IPS-NIHi11 (cell line): ENCODE results near the gene ANKRD31.
"Not testable (repeated sequence)": the region's sequence is repeated elsewhere in the genome, so short reads cannot be mapped to it uniquely, and the experiment has no call there.

Experiments
- DNase-seq: peaks from one replicate; pipeline ENCODE4 v3.0.0; 2012; ENCODE audit warnings: mixed read lengths, low spot score

ANKRD31 gene, protein sequence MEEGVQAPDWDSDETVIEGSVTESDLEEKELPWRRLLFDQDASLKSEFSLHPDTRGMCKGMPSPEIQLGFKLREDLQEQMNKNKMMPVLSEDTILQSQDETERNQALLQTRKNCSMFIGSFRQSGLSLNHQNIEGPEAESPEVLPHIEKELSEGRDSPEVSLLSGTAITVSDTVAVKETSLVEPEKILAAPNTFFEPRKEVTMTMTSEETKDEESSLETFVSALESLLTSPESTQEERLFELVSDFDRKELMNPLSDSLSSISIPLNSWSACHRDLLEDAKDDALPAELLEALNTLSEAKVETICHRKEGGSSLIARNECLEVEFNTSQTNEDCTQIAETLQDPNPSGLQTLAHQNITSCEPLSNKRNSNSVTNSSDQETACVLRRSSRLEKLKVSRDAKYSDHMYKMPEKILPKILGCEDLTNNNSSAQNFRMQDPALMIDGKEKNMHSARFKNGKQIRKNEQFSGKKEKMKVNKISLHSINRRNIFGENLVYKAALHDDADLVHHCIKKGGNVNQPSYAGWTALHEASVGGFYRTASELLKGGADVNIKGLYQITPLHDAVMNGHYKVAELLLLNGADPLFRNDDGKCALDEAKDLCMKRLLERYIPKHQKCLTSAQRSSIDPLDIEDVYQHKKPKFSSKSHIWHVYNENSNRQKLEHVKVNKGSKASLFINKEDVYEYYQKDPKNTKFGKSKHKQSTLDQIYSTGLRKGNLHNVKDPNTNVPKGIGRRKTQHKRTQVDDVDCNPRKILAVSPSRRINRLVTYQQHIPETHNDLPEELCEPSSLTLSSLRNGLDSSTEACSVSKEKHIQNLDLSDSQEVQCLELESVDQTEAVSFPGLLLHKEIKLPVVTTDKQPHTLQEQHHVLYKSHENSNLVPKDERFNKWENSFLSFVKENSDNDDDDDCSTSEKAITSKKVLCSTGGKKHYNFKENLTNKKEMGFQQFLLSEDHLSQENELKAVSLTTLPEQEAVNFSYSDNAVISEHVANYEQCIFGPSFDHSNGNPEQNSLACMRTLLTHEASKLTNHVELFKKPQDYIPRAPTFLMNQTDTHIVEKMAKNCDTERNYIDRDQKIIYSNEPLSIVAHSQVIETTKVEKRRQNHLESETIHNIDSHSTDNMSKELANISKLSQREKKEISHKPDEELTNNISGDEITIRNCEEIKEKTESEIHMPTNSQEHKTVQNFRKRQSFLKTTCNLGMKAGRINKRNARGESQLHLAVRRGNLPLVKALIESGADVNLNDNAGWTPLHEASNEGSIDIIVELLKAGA (N-terminal part only)

DNA sequence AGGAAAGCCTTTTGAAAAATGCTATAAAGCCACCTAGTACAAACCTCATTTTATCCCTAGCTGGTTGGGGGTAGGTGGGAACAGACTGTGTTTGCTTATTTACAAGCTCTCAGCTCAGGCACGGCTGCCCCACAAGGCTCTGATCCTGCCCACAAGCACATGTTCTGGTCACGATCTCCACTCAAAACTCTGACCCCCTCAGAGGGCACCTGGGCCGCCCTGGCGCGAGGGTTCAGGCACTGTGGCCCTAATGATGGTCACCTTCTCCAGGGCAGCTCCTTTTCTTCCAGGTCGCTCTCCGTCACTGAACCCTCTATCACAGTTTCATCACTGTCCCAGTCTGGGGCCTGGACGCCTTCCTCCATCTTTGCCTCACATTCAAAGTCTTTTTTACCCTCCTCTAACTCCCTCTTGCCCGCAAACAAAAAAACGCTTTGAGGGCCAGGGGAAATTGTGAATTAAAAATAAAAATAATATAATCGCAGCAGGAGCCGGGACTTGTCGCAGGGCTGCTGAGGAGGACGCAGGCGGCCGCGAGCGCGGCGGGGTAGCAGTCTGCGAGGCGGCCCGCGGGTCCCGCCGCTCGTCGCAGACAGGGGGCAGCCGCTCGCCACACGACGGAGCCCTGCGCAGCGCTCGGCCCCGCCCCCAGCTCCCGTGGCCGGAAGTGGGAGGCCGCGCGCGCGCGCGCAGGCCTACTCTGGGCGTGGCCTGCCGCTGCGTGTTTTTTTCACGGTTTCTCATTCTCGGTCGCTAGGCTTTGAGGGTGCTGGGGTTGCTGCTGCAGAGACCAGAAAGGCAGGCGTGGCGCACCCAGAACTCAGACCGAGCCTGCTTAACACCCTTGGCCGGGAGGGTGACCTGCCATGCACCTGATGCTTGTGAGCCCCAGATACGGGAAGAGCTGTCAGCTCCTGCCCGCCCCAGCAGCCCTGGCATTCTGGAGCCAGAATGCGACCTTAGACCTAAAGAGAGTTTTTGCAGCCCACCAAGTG, at the start of gene ANKRD31:
ANKRD31 (minus strand) TSS at position 557 of the 995 bp plus-strand sequence; CDS start at position 365, 192 bp downstream.
- DNase-seq, result peak; percentile 93

DNA sequence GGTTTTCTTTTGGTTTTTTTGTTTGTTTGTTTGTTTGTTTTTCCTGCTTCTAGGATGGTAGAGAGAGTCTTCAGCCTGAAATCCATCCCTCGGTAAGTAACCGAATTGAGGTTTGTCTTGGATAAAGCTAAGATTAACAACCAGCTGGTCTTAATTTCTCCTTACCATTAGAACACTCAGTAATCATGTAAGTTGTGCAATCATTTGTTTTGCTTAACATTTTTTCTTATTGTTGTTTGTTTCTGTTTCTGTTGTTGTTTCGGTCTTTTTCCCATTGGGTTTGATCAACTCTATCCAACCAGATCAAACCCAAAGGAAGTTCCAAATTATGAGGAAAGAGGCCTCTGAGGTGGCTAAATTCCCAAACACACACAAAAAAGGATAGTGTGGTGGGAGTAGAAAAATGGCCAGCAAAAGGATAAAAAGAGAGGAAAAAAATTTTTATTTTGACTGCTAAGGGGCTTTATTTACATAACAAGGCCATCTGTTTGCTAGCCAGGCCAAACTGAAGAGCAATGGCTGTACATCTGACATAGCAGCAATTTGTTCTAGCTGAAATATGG, 49.6 kb upstream of the ANKRD31 start:
- no peak for DNase-seq

DNA sequence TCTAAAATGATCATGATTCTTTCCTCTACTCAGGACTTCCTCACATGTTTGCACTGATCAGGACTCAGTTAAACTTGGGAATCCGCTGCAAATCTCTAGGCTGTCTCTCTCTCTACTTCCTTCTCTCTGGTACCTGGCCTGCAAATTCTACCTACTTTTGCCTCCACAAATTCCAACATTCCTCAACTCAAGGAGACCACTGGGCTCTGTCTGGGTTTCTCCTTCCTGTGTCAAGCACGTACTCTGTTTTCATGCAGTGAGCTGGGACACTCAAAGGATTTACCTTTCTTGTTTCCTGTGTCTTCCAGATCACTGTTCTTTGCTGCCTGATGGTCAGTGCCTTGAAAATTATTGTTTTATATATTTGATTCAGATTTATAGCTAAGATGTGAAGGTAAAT, 45.9 kb upstream of the ANKRD31 start:
- no peak for DNase-seq

DNA sequence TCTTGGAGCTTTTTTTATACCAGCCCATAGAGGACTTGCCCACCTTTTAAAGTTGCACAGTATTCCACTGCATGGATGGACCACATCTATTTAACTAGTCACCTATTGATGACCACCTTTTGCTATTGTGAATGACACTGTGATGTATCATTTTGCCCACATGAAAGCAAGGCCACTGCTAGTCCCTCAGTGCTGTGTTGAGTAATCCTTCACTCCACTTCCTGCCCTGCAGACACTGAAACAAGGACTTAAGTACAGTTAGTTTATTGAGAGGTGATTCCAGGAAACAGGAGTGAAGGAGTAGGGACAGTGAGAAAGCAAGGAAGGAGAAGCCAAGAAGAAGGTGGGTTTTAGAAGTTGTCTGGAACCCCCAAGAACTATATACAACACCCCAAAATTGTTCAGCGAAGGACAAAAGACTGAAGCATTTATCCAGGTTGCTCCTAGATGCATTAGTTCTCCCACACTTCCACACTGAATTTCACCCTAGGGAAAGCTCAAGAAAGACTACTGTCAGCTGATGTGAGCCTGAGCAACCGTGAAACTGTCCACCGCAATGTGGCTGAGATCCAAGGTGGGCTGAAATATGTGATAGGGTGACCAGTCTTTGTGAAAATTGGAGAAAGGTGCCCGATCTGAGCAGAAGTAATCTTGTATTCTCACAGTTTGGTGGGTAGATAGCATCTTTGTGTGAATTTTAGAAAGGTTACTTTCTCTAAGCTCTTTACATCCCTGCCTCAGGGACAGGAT, 45.2 kb upstream of the ANKRD31 start:
- no peak for DNase-seq

DNA sequence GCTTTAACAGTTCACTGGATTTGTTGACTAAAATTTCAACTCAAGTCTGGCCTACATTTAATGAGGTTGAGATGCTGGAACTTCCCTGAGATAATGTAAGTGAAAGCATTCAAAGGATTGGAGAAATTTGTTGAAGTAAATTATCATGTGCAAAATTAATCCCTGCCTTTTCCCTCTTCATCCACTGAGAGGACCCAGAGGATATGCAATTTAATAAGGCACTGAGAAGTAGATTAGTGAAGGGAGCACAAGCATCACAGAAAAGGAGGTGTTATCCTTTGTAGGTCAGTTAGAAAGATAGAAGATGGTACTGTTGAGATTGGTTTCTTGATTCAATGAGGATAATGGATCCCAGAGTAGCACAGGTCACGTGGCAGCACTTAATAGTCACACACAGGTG, 42.6 kb upstream of the ANKRD31 start:
- no peak for DNase-seq

DNA sequence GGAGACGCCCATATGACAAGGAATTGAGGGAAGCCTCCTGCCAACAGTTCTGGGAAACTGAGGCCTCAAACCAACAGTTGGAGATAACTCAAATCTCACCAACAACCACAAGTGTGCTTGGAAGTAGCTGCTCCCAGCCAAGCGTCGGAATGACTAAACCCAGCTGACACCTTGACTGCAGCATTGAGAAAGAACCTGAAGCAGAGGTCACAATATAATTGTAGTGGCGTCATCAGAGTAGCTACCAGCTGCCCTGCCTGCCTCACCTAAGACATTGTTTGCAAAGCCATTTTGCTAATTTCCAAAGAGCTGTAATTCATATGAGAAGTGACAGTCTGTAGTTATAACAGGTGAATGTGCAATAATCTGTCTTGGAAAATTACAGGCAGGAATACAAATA, 40.8 kb upstream of the ANKRD31 start:
- DNase-seq, result no peak

DNA sequence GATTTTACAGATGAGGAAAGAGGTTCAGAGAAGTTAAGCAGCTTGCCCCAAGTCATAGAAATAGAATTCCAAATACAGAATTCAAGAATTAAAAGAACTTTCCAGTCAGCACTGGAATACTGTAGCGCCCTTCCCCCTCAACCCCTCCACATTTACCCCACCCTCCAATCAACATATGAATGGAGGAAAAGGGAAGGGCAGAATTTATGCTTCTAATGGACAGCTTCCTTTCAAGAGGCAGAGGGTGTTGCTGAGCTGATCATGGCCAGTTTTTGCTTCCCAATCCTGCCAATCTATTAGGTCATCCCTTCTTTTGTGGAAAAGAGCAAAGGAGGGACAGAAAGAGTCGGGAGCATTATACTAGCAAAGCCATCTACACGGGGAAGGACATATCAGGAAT, 39.1 kb upstream of the ANKRD31 start:
- peak; percentile 51 for DNase-seq

DNA sequence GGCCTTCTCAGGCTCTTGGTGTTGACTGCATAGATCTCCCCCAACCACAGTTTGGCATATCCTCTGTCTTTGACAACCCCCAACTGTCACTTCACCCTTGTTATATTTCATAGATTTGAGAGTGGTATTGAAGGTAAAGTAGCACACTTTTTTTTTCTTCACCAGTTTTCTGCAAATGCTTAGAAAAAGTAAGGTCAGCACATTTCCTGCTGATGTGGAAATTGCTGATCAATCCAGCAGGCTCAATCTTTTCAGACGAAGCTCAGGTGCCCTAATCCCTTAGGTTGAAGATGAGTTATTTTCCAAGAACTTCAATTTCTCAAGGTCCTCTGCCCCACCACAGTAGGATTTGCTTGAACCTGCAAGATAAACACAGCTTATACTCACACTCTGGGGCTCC, 38.5 kb upstream of the ANKRD31 start:
- DNase-seq, result no peak

DNA sequence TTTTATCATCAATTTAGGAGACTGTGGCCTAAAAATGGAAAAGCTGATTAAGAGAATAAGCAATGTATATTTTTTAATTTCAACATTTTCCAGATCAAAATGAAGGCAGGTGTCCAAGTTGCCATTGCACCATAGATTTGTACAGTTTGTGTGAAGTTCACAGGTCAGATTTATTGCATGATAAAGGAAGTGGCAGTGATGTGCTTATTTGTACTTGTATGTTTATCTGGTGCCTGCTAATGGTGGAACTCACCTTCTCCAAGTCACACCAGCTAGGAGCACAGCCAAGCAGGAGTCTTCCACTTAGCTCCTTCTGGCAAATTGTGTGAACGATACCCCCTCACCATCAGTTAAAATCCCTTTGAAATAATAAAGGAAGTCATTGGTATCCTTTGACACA, 37.8 kb upstream of the ANKRD31 start:
- DNase-seq, result no peak

DNA sequence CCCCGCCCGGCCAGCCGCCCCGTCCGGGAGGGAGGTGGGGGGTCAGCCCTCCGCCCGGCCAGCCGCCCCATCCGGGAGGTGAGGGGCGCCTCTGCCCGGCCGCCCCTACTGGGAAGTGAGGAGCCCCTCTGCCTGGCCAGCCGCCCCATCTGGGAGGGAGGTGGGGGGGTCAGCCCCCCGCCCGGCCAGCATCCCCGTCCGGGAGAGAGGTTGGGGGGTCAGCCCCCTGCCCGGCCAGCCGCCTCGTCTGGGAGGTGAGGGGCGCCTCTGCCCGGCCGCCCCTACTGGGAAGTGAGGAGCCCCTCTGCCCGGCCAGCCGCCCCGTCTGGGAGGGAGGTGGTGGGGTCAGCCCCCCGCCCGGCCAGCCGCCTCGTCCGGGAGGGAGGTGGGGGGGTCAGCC, 33.9 kb upstream of the ANKRD31 start:
- not testable (repeated sequence) for DNase-seq

DNA sequence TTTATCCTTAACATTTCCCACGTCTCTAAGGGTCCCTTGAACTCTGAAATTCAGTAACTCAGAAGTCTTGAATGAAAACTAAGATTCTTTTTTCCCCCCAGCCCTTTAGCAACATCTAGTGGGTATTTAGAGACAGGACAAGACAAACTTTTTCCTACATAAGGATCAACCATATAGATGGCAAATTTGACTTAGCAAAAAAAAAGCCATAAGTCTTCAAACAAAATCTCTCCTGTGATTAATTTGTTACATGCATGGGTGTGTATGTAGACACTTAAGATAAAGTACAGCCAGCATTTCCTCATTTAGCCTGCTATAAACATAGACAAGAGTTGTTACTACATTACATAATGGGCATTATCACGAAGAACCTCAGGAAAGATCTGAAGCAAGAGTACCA, 29.1 kb upstream of the ANKRD31 start:
- DNase-seq, result peak; percentile 26

DNA sequence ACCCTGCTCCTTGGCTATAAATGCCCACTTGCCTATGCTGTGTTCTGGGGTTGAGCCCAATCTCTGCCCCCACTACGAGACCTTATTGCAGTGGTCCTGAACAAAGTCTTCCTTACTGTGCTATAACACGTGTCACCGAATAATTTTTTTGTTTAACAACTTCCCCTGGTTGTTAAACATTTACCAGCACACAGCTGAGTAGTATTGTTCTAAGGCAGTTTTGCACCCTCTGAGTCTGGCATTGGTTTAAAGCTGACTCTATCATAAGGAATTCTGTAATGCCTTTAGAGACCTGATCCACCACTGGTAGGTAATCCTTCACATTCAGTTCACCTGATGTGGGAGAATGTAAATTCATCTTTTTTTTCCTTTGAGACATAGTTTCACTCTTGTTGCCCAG, 25.6 kb upstream of the ANKRD31 start:
- no peak for DNase-seq

DNA sequence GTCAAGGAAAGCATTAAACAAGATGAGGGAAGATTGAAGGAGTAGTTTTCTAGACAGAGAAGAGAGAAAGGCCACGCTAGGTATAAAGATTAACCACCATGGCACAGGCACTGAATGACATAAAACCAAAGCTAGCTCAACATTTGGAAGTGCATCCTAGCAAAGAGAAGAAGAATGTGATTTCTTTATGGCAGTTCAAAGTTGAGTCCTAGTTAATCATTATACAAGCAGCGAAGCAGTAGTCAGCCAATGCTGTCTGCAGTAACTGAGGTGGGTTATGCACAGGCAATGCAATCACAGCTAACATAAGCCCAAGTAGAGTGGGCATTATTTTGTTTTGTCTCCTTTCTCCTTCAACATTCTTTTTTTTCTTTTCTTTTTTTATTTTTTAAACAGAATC, 24.0 kb upstream of the ANKRD31 start:
- DNase-seq, result no peak

DNA sequence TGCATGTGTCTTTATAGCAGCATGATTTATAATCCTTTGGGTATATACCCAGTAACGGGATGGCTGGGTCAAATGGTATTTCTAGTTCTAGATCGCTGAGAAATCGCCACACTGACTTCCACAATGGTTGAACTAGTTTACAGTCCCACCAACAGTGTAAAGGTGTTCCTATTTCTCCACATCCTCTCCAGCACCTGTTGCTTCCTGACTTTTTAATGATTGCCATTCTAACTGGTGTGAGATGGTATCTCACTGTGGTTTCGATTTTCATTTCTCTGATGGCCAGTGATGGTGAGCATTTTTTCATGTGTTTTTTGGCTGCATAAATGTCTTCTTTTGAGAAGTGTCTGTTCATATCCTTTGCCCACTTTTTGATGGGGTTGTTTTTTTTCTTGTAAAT, 13.8 kb upstream of the ANKRD31 start:
- DNase-seq, result not testable (repeated sequence)

DNA sequence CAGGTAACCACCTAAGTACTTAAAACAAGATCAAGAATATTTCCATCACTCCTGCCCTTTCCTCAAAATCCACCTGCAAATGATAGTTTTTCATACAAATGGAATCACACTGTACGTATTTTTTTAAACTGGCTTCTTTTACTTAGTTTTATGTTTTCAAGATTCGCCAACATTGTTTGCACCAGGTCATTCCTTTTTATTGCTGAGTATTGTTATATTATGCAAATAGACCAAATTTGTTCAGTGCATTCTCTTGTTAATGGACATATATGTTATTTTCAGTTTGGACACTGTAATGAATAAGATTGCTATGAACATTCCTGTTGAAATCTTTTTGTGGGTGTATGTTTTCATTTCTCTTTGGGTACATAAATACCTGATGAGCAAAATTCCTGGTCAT, 8.3 kb upstream of the ANKRD31 start:
- no peak for DNase-seq

DNA sequence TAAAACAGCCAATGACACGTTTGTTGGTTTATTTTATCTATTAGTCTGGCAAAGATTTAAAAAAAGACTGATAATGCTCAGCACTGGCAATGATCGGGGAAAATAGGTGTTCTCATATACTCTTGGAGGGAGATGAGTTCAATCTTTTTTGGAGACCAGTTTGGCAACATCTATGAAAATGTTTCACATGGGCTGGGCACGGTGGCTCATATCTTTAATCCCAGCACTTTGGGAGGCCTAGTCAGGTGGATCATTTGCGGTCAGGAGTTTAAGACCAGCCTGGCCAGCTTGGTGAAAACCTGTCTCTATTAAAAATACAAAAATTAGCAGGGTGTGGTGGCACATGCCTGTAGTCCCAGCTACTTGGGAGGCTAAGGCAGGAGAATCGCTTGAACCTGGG, 6.8 kb upstream of the ANKRD31 start:
- no peak for DNase-seq

DNA sequence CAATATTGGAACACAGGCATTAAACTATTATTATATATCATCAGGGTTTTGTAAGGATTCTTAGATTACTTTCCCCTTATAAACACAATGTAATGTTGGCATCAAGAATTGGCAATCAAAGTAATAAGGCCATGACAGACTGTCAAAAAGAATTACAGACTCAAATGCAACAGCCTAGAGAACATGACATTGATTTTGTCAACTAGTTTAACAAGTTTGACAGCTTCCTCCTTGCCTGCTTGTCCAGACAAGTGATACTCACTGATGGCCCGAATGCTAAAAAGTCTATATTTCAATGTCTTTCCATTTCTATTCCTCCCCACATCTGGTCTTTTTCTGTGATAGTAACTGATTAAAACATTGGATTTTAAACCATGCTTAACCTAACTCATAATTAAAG, 6.4 kb upstream of the ANKRD31 start:
- DNase-seq, result no peak

DNA sequence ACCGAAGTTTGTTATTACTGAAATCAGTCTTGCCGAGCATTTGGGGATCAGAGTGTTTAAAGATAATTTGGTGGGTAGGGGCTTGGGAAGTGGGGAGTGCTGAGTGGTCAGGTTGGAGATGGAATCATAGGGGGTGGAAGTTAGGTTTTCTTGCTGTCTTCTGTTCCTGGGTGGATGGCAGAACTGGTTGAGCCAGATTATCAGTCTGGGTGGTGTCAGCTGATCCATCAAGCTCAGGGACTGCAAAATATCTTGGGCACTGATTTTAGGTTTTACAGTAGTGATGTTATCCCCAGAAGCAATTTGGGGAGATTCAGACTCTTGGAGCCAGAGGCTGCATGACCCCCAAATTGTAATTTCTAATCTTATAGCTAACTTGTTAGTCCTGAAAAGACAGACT, 5.4 kb upstream of the ANKRD31 start:
- no peak for DNase-seq

DNA sequence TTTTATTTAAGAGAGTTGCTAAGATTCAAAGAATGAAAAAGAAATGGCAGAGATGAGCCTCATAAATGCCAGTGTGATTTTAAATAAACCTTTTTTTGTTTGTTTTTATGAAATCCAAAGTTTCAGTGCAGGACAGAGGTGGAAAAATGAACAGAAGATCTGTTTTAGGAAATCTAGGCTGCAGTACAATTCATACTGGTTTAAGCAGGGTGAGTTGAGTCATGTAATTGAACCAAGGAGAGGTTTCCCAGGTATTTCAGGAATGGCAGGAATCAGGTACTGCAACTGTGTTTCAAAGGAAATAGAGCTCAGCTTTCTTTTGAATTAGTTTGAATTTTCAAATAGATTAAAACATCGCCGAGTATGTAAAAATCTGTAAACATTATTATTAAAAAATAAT, 3.0 kb upstream of the ANKRD31 start:
- DNase-seq, result peak; percentile 55

DNA sequence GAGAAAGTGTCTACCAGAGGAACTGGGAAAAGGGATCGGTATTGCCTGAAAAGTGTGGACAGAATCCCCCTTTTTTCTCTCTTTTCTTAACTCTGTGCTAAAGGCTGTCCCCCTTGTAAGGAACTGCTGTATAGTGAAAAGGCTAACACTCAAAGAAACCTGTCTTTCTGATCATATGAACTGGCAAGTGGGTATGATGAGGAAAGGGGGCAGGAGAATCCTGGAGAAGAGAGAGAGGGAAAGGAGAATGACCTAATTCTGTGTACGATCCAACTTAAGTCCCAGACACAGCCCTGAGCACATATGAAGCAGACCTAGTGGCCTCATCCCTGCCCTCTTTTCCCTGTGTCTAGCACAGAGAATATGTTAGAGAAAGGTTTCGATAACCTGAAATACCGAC, 967 bp downstream of the ANKRD31 start:
- no peak for DNase-seq
